ENCODE results near the gene ZBED4.
A peak's percentile ranks its signal among the peaks of the same experiment; 100 is the strongest.

ZBED4 gene

GRCh38 chr22:49824185-49824925 lies 29.3 kb upstream of the ZBED4 start:
- no peak overlapping the region for H3K4me3 ChIP-seq (ENCODE audit: low read depth, low read length)
- no peak for TF ChIP-seq CTCF (IDR thresholded peaks at IDR 0.05; ENCODE audit: borderline replicate concordance, insufficient read depth, low read depth, low read length)

GRCh38 chr22:49824936-49825335 lies 28.7 kb upstream of the ZBED4 start:
- no peak overlapping the region for H3K4me3 ChIP-seq (ENCODE audit: low read depth, low read length)
- TF ChIP-seq CTCF (IDR thresholded peaks at IDR 0.05; ENCODE audit: borderline replicate concordance, insufficient read depth, low read depth, low read length), result no peak

GRCh38 chr22:49825436-49825835 lies 28.2 kb upstream of the ZBED4 start:
- TF ChIP-seq CTCF (IDR thresholded peaks at IDR 0.05; ENCODE audit: borderline replicate concordance, insufficient read depth, low read depth, low read length), result no peak
- H3K4me3 ChIP-seq (ENCODE audit: low read depth, low read length), result peak overlapping the region; percentile 69

- peak overlapping the region; percentile 69 for H3K4me3 ChIP-seq (ENCODE audit: low read depth, low read length)
- no peak for TF ChIP-seq CTCF (IDR thresholded peaks at IDR 0.05; ENCODE audit: borderline replicate concordance, insufficient read depth, low read depth, low read length)
Observed at GRCh38 chr22:49825944-49826602, 27.6 kb upstream of the ZBED4 start.

- no peak for TF ChIP-seq CTCF (IDR thresholded peaks at IDR 0.05; ENCODE audit: borderline replicate concordance, insufficient read depth, low read depth, low read length)
- peak overlapping the region; percentile 69 for H3K4me3 ChIP-seq (ENCODE audit: low read depth, low read length)
Observed at GRCh38 chr22:49826603-49827270, 26.9 kb upstream of the ZBED4 start.

GRCh38 chr22:49827271-49827852 lies 26.3 kb upstream of the ZBED4 start:
- peak overlapping the region; percentile 69 for H3K4me3 ChIP-seq (ENCODE audit: low read depth, low read length)

More at GRCh38 chr22:49827271-49827852, 26.3 kb upstream of the ZBED4 start:
- TF ChIP-seq CTCF (IDR thresholded peaks at IDR 0.05; ENCODE audit: borderline replicate concordance, insufficient read depth, low read depth, low read length), result no peak
